Left kidney (tissue), 2 donors: ENCODE measurements around the gene SHB. TPM values are rescaled to one million over a fixed set of nuclear protein-coding genes. Genes with fewer than 3 reads are reported as not detected.
"Not testable (repeated sequence)": the region's sequence is repeated elsewhere in the genome, so short reads cannot be mapped to it uniquely, and the experiment has no call there.

ENCODE experiments used
- DNase-seq: peaks from one replicate; pipeline ENCODE4 v3.0.0-alpha.2; 2013
- polyA plus RNA-seq: library from polyadenylated mRNA; unstranded; fragments of 120-200 nt; gene quantifications from one replicate; pipeline ENCODE4 v1.2.1, GENCODE V29; 2013; ENCODE audit not compliant: insufficient read length

SHB gene
- polyA plus RNA-seq, 1 donor, result 14.1 TPM

GRCh38 chr9:37902796-37903646, 166.0 kb downstream of the SHB start:
- DNase-seq, result no peak

GRCh38 chr9:37902131-37902530, 166.9 kb downstream of the SHB start:
- DNase-seq, result no peak

- DNase-seq, result no peak
Observed at GRCh38 chr9:37899041-37899440, 170.0 kb downstream of the SHB start.

- no peak for DNase-seq
Observed at GRCh38 chr9:37897665-37898064, 171.4 kb downstream of the SHB start.

- DNase-seq, result no peak
Observed at GRCh38 chr9:37892063-37892462, 177.0 kb downstream of the SHB start.

- not testable (repeated sequence) for DNase-seq
Observed at GRCh38 chr9:37891042-37891441, 178.0 kb downstream of the SHB start.

- no peak for DNase-seq
Observed at GRCh38 chr9:37889536-37889935, 179.5 kb downstream of the SHB start.

GRCh38 chr9:37887977-37888583, 180.9 kb downstream of the SHB start:
- DNase-seq, result not testable (repeated sequence)

GRCh38 chr9:37880916-37881479, 188.0 kb downstream of the SHB start:
- no peak for DNase-seq

- no peak for DNase-seq
Observed at GRCh38 chr9:37876376-37876775, 192.7 kb downstream of the SHB start.

GRCh38 chr9:37873955-37874354, 195.1 kb downstream of the SHB start:
- no peak for DNase-seq

GRCh38 chr9:37870799-37871176, 198.2 kb downstream of the SHB start:
- no peak for DNase-seq

- DNase-seq, result no peak
Observed at GRCh38 chr9:37870081-37870798, 198.8 kb downstream of the SHB start.

Other genes starting within 250 kb of the SHB start
- 23.9 TPM for gene SLC25A51, start 165.1 kb downstream of the SHB start, polyA plus RNA-seq